Fibroblast of skin of left quadriceps (primary cell): ENCODE measurements around the gene RAB7B.
"Not testable (repeated sequence)": the region's sequence is repeated elsewhere in the genome, so short reads cannot be mapped to it uniquely, and the experiment has no call there.

Source experiments
- DNase-seq, 2 experiments: peaks; one replicate each; pipeline ENCODE4 v3.0.0-alpha.2; 2013; ENCODE audit warnings: low read depth in 2 of 2

RAB7B gene

GRCh38 chr1:205996641-205997040, 6.6 kb downstream of the RAB7B start:
- not testable (repeated sequence) for DNase-seq

- DNase-seq = no peak
Measured at GRCh38 chr1:205994346-205994745, 8.8 kb downstream of the RAB7B start.

- DNase-seq = no peak
Measured at GRCh38 chr1:205993068-205993467, 10.1 kb downstream of the RAB7B start.

GRCh38 chr1:205992218-205992882, 10.8 kb downstream of the RAB7B start:
- no peak for DNase-seq

GRCh38 chr1:205991237-205991636, 12.0 kb downstream of the RAB7B start:
- DNase-seq = peak in 1 of 2 experiments; percentile 27

GRCh38 chr1:205990226-205990625, 13.0 kb downstream of the RAB7B start:
- no peak for DNase-seq

- no peak for DNase-seq
Measured at GRCh38 chr1:205989786-205990185, 13.4 kb downstream of the RAB7B start.

GRCh38 chr1:205988585-205988995, 14.6 kb downstream of the RAB7B start:
- DNase-seq = no peak

GRCh38 chr1:205986861-205987260, 16.3 kb downstream of the RAB7B start:
- DNase-seq = no peak

GRCh38 chr1:205986292-205986691, 16.9 kb downstream of the RAB7B start:
- no peak for DNase-seq

GRCh38 chr1:205985330-205986005, 17.7 kb downstream of the RAB7B start:
- no peak for DNase-seq

- DNase-seq = peak in 1 of 2 experiments; percentile 33
Measured at GRCh38 chr1:205983925-205984725, 19.1 kb downstream of the RAB7B start.

- DNase-seq = no peak
Measured at GRCh38 chr1:205981257-205981656, 21.9 kb downstream of the RAB7B start.

- DNase-seq = no peak
Measured at GRCh38 chr1:205980237-205980870, 22.8 kb downstream of the RAB7B start.

- no peak for DNase-seq
Measured at GRCh38 chr1:205979301-205979700, 23.9 kb downstream of the RAB7B start.

- DNase-seq = no peak
Measured at GRCh38 chr1:205978676-205979075, 24.5 kb downstream of the RAB7B start.

GRCh38 chr1:205977402-205978014, 25.7 kb downstream of the RAB7B start:
- peak; percentile 72 for DNase-seq

GRCh38 chr1:205976708-205977401, 26.3 kb downstream of the RAB7B start:
- no peak for DNase-seq

- DNase-seq = no peak
Measured at GRCh38 chr1:205976036-205976435, 27.2 kb downstream of the RAB7B start.

GRCh38 chr1:205975387-205975998, 27.7 kb downstream of the RAB7B start:
- no peak for DNase-seq

- no peak for DNase-seq
Measured at GRCh38 chr1:205974712-205975111, 28.5 kb downstream of the RAB7B start.
